HUES64 (cell line): ENCODE results near the gene WDR87.
"Not testable (repeated sequence)": the region's sequence is repeated elsewhere in the genome, so short reads cannot be mapped to it uniquely, and the experiment has no call there.

ENCODE experiments used
- H3K27ac ChIP-seq: 2 replicates; pipeline ENCODE4 v1.7.0; 2013; ENCODE audit warnings: low read depth, low read length, inconsistent platforms
- H3K27me3 ChIP-seq: 2 replicates; pipeline ENCODE4 v1.6.1; 2013; ENCODE audit warnings: mild to moderate bottlenecking, low read length; ENCODE audit not compliant: insufficient read depth
- H3K36me3 ChIP-seq: 2 replicates; pipeline ENCODE4 v1.6.1; 2013; ENCODE audit warnings: mild to moderate bottlenecking, low read length; ENCODE audit not compliant: insufficient read depth
- H3K4me1 ChIP-seq: 2 replicates; pipeline ENCODE4 v1.6.1; 2013; ENCODE audit warnings: mild to moderate bottlenecking, low read length, moderate library complexity; ENCODE audit not compliant: insufficient read depth
- H3K4me3 ChIP-seq: 2 replicates; pipeline ENCODE4 v1.5.1; 2013; ENCODE audit warnings: mild to moderate bottlenecking, low read length, moderate library complexity
- H3K9ac ChIP-seq: 2 replicates; pipeline ENCODE4 v1.6.1; 2013; ENCODE audit warnings: mild to moderate bottlenecking, low read depth, low read length
- H3K9me3 ChIP-seq: 2 replicates; pipeline ENCODE4 v1.6.1; 2013; ENCODE audit warnings: low read depth, low read length; ENCODE audit not compliant: insufficient read depth
- WGBS: fragments of 150-250, 120-280 bp; methylation state at CpG from one replicate; pipeline ENCODE4 v1.1.7; 2013; ENCODE audit warnings: missing lambda C conversion rate; 5-methylcytosine and 5-hydroxymethylcytosine counted together

Gene WDR87

DNA sequence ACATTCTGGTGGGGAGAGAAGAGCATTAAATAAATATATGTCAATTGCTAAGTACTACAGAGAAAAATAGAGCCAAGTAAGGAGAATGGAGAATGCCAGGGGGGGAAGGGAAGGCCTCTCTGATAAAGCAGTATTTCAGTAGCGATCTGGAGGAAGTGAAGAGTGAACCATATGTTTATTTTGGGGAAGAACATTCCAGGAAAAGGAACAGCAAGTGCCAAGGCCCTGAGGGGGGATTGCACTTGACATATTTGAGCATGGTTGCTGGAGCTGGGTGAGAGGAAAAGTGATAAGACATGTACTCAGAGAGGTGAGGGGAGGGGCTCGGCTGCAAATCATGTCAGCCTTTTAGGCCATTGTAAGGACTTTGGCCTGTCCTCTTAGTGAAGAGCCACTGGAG lies 30.4 kb downstream of the WDR87 start:
- WGBS: 85% methylated on average over 2 of the region's 2 CpGs
- Histone ChIP-seq H3K9me3 (peaks cover 6% of the 10 kb centered on the region; the same call in 1 of the 2 replicates), H3K27ac (no peak overlapping the region)

GRCh38 chr19:37874784-37875183 lies 31.6 kb downstream of the WDR87 start:
- no peak overlapping the region for H3K9ac ChIP-seq
- H3K27me3 ChIP-seq: no peaks in the 10 kb centered on the region
- peaks cover 18% of the 10 kb centered on the region for H3K9me3 ChIP-seq
- H3K27ac ChIP-seq: peak overlapping the region; percentile 16; the same call in 1 of the 2 replicates
- WGBS: 37% methylated on average over 3 of the region's 3 CpGs
- H3K36me3 ChIP-seq: no peaks in the 10 kb centered on the region
- H3K4me3 ChIP-seq: no peak overlapping the region
- H3K4me1 ChIP-seq: peaks cover 9% of the 10 kb centered on the region

More for the DNA sequence above, 30.4 kb downstream of the WDR87 start:
- H3K4me3 ChIP-seq: no peak overlapping the region
- no peaks in the 10 kb centered on the region for H3K27me3 ChIP-seq
- H3K4me1 ChIP-seq: peaks cover 9% of the 10 kb centered on the region
- no peaks in the 10 kb centered on the region for H3K36me3 ChIP-seq
- H3K9ac ChIP-seq: no peak overlapping the region

GRCh38 chr19:37872383-37872782 lies 34.0 kb downstream of the WDR87 start:
- H3K9ac ChIP-seq: no peak overlapping the region
- H3K4me3 ChIP-seq: no peak overlapping the region
- no peak overlapping the region for H3K27ac ChIP-seq
- H3K4me1 ChIP-seq: peaks cover 9% of the 10 kb centered on the region
- WGBS: 94% methylated on average over 5 of the region's 5 CpGs
- no peaks in the 10 kb centered on the region for H3K27me3 ChIP-seq
- no peaks in the 10 kb centered on the region for H3K36me3 ChIP-seq
- peaks cover 22% of the 10 kb centered on the region for H3K9me3 ChIP-seq

DNA sequence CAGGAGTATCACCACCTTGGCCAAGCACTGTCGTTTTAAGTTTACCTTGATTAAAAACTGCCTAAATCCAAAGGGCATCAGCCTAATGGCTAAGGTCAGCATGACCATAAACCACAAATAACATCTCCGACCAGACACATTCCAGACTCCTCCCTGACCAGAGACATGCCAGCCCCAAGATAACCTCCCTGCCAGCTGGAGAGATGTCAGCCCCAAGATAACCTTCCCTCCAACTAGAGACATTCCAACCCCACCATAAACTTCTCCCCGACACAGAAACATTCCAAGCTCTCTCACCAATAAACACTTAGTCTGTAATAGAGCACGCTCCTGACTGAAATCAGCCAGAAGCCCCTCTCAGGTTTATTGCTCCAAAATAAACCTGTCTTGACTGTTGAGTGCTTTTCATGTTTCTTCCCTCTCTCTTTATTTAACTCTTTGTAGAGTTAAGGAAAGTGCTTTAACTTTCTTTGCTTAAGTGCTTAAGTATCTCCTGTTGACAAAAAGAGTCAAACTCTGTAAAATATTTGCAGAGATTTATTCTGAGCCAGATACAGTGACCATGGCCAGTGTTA lies 36.5 kb downstream of the WDR87 start:
- Histone ChIP-seq H3K4me3 (no peak overlapping the region), H3K9ac (no peak overlapping the region), H3K27ac (no peak overlapping the region), H3K4me1 (peaks cover 16% of the 10 kb centered on the region), H3K27me3 (no peaks in the 10 kb centered on the region), H3K9me3 (peaks cover 22% of the 10 kb centered on the region), H3K36me3 (no peaks in the 10 kb centered on the region)
- WGBS: 89% methylated on average over 4 of the region's 4 CpGs

- Histone ChIP-seq H3K9ac (no peak overlapping the region), H3K36me3 (no peaks in the 10 kb centered on the region), H3K27me3 (no peaks in the 10 kb centered on the region), H3K9me3 (peaks cover 22% of the 10 kb centered on the region), H3K4me3 (no peak overlapping the region), H3K27ac (no peak overlapping the region), H3K4me1 (peaks cover 19% of the 10 kb centered on the region; the same call in 1 of the 2 replicates)
- WGBS: 92% methylated on average over 2 of the region's 2 CpGs
These were observed 38.6 kb downstream of the WDR87 start for GRCh38 chr19:37867831-37868230.

- not testable (repeated sequence) for H3K4me3 ChIP-seq, H3K27me3 ChIP-seq, H3K36me3 ChIP-seq
- peaks cover 15% of the 10 kb centered on the region for H3K9me3 ChIP-seq
- H3K27ac ChIP-seq: peak overlapping the region; percentile 92
- H3K9ac ChIP-seq: peak overlapping the region; percentile 40; the same call in 1 of the 2 replicates
- 73% methylated on average over 8 of the region's 9 CpGs for WGBS
- H3K4me1 ChIP-seq: peaks cover 19% of the 10 kb centered on the region; the same call in 1 of the 2 replicates
These were observed 40.5 kb downstream of the WDR87 start for GRCh38 chr19:37865930-37866329.

GRCh38 chr19:37864501-37864900 lies 41.9 kb downstream of the WDR87 start:
- H3K27me3 ChIP-seq: no peaks in the 10 kb centered on the region
- 88% methylated on average over 3 of the region's 3 CpGs for WGBS
- no peak overlapping the region for H3K27ac ChIP-seq
- H3K4me1 ChIP-seq: peaks cover 19% of the 10 kb centered on the region; the same call in 1 of the 2 replicates
- H3K9me3 ChIP-seq: peaks cover under 1% of the 10 kb centered on the region; the same call in 1 of the 2 replicates
- no peak overlapping the region for H3K4me3 ChIP-seq
- H3K9ac ChIP-seq: no peak overlapping the region
- no peaks in the 10 kb centered on the region for H3K36me3 ChIP-seq

GRCh38 chr19:37855098-37855497 lies 51.3 kb downstream of the WDR87 start:
- no peaks in the 10 kb centered on the region for H3K36me3 ChIP-seq
- no peaks in the 10 kb centered on the region for H3K4me1 ChIP-seq
- no peak overlapping the region for H3K4me3 ChIP-seq
- no peak overlapping the region for H3K9ac ChIP-seq
- H3K27me3 ChIP-seq: no peaks in the 10 kb centered on the region
- H3K27ac ChIP-seq: no peak overlapping the region
- WGBS: 96% methylated on average over 35 of the region's 35 CpGs
- no peaks in the 10 kb centered on the region for H3K9me3 ChIP-seq

DNA sequence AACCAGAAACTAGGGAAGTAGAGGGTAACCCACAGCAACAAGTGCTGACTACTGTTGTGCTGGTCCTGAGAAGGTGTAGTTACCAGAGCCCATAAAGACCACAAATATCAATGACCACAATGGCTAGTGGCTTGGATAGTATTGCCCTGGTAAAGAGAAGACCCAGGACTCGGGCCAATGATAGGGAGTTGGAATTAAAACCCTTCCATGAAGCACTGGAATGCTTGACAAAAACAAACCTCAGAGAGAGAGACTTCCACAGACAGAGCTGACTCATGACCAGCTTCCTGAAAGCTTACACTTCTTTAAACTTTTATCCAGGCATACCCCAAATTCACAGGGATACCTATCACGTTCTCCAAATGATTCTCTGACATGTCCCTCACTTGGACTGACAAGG lies 60.5 kb downstream of the WDR87 start:
- Histone ChIP-seq H3K27ac (no peak overlapping the region), H3K27me3 (no peaks in the 10 kb centered on the region), H3K4me1 (no peaks in the 10 kb centered on the region), H3K36me3 (no peaks in the 10 kb centered on the region), H3K9me3 (no peaks in the 10 kb centered on the region), H3K9ac (no peak overlapping the region), H3K4me3 (no peak overlapping the region)
- WGBS: 75% methylated on average over 2 of the region's 2 CpGs
